DOHH2 (cell line): ENCODE data around the gene TMEM87B.

Source experiments
- H3F3A ChIP-seq: fragments of 200-600 bp; sonication (generic), shearing (Covaris generic); 2 replicates; pipeline ENCODE4 v1.6.0; 2016; ENCODE audit warnings: antibody characterized with exemption, mild to moderate bottlenecking; ENCODE audit not compliant: control insufficient read depth, insufficient read depth
- H3K27ac ChIP-seq: fragments of 200-600 bp; sonication (generic); 2 replicates; pipeline ENCODE4 v1.5.1; 2014; ENCODE audit warnings: low read depth, mild to moderate bottlenecking, low read length, moderate library complexity
- H3K27me3 ChIP-seq: fragments of 200-600 bp; sonication (generic); 2 replicates; pipeline ENCODE4 v1.6.1; 2014; ENCODE audit warnings: mild to moderate bottlenecking, low read length, mixed read lengths; ENCODE audit not compliant: control insufficient read depth
- H3K36me3 ChIP-seq: fragments of 200-600 bp; sonication (generic); 2 replicates; pipeline ENCODE4 v1.6.1; 2014; ENCODE audit warnings: mild to moderate bottlenecking, low read length, moderate library complexity, mixed read lengths; ENCODE audit not compliant: control insufficient read depth
- H3K4me1 ChIP-seq: fragments of 200-600 bp; sonication (generic); 2 replicates; pipeline ENCODE4 v1.6.1; 2014; ENCODE audit warnings: mild to moderate bottlenecking, low read length, mixed read lengths; ENCODE audit not compliant: control insufficient read depth
- H3K4me2 ChIP-seq: fragments of 200-600 bp; sonication (generic); 2 replicates; pipeline ENCODE4 v1.6.0; 2014; ENCODE audit warnings: mild to moderate bottlenecking, low read length, moderate library complexity
- H3K4me3 ChIP-seq: fragments of 200-600 bp; sonication (generic); 2 replicates; pipeline ENCODE4 v1.5.1; 2014; ENCODE audit warnings: mild to moderate bottlenecking, low read length, mixed read lengths
- H3K79me2 ChIP-seq: fragments of 200-600 bp; sonication (generic); 2 replicates; pipeline ENCODE4 v1.6.1; 2014; ENCODE audit warnings: mild to moderate bottlenecking, low read length, mixed read lengths; ENCODE audit not compliant: control insufficient read depth
- H3K9me2 ChIP-seq: fragments of 200-600 bp; sonication (generic); replicated peaks from 2 replicates; pipeline ENCODE4 v1.6.1; 2014; ENCODE audit warnings: mild to moderate bottlenecking, low read length, mixed read lengths; ENCODE audit not compliant: control insufficient read depth
- H3K9me3 ChIP-seq: fragments of 200-600 bp; sonication (generic); 2 replicates; pipeline ENCODE4 v1.6.1; 2014; ENCODE audit warnings: antibody characterized with exemption, low read length, mixed read lengths; ENCODE audit not compliant: control insufficient read depth, insufficient read depth
- H4K20me1 ChIP-seq: fragments of 200-600 bp; sonication (generic); 2 replicates; pipeline ENCODE4 v1.6.0; 2014; ENCODE audit warnings: low read depth, mild to moderate bottlenecking, antibody characterized with exemption, low read length, moderate library complexity; ENCODE audit not compliant: control insufficient read depth, insufficient read depth
- CTCF ChIP-seq: fragments of 200-600 bp; sonication (generic); IDR thresholded peaks from one replicate; pipeline ENCODE4 v1.5.1; 2014; ENCODE audit warnings: antibody characterized with exemption, mild to moderate bottlenecking, low read depth, low read length; ENCODE audit not compliant: poor library complexity, severe bottlenecking
- EZH2phosphoT487 ChIP-seq: fragments of 200-600 bp; sonication (generic); IDR thresholded peaks from 2 replicates; pipeline ENCODE4 v1.6.1; 2017; ENCODE audit warnings: borderline replicate concordance, mild to moderate bottlenecking, antibody characterized with exemption, low read length, moderate library complexity, mixed read lengths

The TMEM87B gene

GRCh38 chr2:112085375-112085730, 30.3 kb downstream of the TMEM87B start:
- no peaks in the 10 kb centered on the region for H3K79me2 ChIP-seq
- TF ChIP-seq CTCF (no peak), EZH2phosphoT487 (no peak)
- no peaks in the 10 kb centered on the region for H4K20me1 ChIP-seq
- peaks cover 70% of the 10 kb centered on the region for H3K36me3 ChIP-seq
- H3K4me3 ChIP-seq = no peak overlapping the region
- no peak overlapping the region for H3K4me2 ChIP-seq
- no peaks in the 10 kb centered on the region for H3K27me3 ChIP-seq
- H3K9me3 ChIP-seq = no peaks in the 10 kb centered on the region
- H3K27ac ChIP-seq = no peak overlapping the region
- peaks cover 19% of the 10 kb centered on the region for H3K4me1 ChIP-seq
- no peaks in the 10 kb centered on the region for H3F3A ChIP-seq
- H3K9me2 ChIP-seq = no peaks in the 10 kb centered on the region

- no peaks in the 10 kb centered on the region for H3K9me3 ChIP-seq
- H4K20me1 ChIP-seq = no peaks in the 10 kb centered on the region
- no peak overlapping the region for H3K27ac ChIP-seq
- peaks cover 68% of the 10 kb centered on the region for H3K36me3 ChIP-seq
- H3K79me2 ChIP-seq = no peaks in the 10 kb centered on the region
- TF ChIP-seq EZH2phosphoT487 (no peak), CTCF (no peak)
- H3K4me3 ChIP-seq = no peak overlapping the region
- no peaks in the 10 kb centered on the region for H3F3A ChIP-seq
- no peak overlapping the region for H3K4me2 ChIP-seq
- no peaks in the 10 kb centered on the region for H3K27me3 ChIP-seq
- no peaks in the 10 kb centered on the region for H3K9me2 ChIP-seq
- H3K4me1 ChIP-seq = peaks cover 19% of the 10 kb centered on the region
Measured at GRCh38 chr2:112085916-112086669, 31.0 kb downstream of the TMEM87B start.

- Histone ChIP-seq H3K4me2 (peak overlapping the region; percentile 47), H3K9me3 (no peaks in the 10 kb centered on the region), H3K36me3 (peaks cover 60% of the 10 kb centered on the region), H3K79me2 (no peaks in the 10 kb centered on the region), H4K20me1 (no peaks in the 10 kb centered on the region), H3K4me3 (peak overlapping the region; percentile 29), H3K27me3 (no peaks in the 10 kb centered on the region), H3K9me2 (no peaks in the 10 kb centered on the region), H3F3A (no peaks in the 10 kb centered on the region), H3K27ac (peak overlapping the region; percentile 36), H3K4me1 (peaks cover 19% of the 10 kb centered on the region)
- TF ChIP-seq CTCF (no peak), EZH2phosphoT487 (no peak)
Measured at GRCh38 chr2:112087346-112088020, 32.4 kb downstream of the TMEM87B start.
